DOHH2 (cell line): ENCODE results near the gene VPS26B.

ENCODE experiments used
- EZH2phosphoT487 ChIP-seq: fragments of 200-600 bp; sonication (generic); IDR thresholded peaks from 2 replicates; pipeline ENCODE4 v1.6.1; 2017; ENCODE audit warnings: borderline replicate concordance, mild to moderate bottlenecking, antibody characterized with exemption, low read length, moderate library complexity, mixed read lengths
- TF ChIP-seq, protein P1 (sequence below): fragments of 200-600 bp; sonication (generic); IDR thresholded peaks from one replicate; pipeline ENCODE4 v1.5.1; 2014; ENCODE audit warnings: antibody characterized with exemption, mild to moderate bottlenecking, low read depth, low read length; ENCODE audit not compliant: poor library complexity, severe bottlenecking

DNA sequence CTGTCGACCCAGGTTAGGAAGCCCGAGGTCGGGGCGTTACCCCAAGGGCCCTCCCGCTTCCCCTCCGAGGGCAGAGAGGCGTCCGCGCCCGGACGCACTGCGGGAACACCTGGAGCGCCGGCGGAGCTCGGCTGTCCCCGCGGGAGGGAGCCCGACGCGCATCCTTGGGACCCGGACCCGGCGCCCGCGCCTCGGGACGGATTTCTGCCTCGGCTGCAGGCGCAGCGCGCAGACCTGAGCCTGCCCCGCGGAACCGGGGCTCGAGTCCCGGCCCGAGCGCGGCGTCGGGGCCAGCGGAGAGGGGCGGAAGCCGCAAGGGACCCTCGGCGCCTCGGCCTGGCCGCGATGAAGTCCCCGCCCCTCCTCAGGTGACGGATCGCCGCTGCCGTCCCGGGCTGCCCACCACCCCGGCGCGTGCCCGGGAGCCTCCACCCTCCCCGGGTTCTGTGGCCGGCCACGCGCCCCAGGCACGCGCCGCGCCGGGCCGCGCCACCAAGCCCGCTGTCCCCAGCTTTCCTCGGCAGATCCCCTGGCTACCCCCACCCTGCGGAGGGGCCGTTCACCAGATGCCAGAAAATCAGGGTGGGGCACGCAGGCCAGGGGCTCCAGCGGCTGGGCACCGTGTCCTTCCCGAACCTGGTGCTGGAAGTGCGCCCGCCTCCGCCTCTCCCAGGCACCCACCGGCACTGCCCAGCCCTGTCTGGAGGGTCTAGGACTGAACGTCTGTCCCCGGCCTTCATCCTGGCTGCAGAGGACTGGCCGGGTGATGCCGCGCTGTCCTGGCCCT is 52.1 kb downstream of the VPS26B start:
- TF ChIP-seq, protein P1, sequence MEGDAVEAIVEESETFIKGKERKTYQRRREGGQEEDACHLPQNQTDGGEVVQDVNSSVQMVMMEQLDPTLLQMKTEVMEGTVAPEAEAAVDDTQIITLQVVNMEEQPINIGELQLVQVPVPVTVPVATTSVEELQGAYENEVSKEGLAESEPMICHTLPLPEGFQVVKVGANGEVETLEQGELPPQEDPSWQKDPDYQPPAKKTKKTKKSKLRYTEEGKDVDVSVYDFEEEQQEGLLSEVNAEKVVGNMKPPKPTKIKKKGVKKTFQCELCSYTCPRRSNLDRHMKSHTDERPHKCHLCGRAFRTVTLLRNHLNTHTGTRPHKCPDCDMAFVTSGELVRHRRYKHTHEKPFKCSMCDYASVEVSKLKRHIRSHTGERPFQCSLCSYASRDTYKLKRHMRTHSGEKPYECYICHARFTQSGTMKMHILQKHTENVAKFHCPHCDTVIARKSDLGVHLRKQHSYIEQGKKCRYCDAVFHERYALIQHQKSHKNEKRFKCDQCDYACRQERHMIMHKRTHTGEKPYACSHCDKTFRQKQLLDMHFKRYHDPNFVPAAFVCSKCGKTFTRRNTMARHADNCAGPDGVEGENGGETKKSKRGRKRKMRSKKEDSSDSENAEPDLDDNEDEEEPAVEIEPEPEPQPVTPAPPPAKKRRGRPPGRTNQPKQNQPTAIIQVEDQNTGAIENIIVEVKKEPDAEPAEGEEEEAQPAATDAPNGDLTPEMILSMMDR: no peak
- TF ChIP-seq EZH2phosphoT487: no peak
